Measurements from ENCODE around the gene PIGK. TPM values are rescaled to one million over a fixed set of nuclear protein-coding genes. Genes with fewer than 3 reads are reported as not detected.

The PIGK gene
- total RNA-seq, 2 experiments from 2014 or later, result 8.6 to 17.4 TPM

GRCh38 chr1:77056525-77056924, 162.7 kb downstream of the PIGK start:
- no peaks in the 10 kb centered on the region for H3K9me2 ChIP-seq (ENCODE audit: insufficient read depth, low read length)
- no peak for DNase-seq (ENCODE audit: low spot score)
- no peak overlapping the region for H3K27ac ChIP-seq (ENCODE audit: low read depth, low read length, poor library complexity, severe bottlenecking)
- H3K79me2 ChIP-seq (ENCODE audit: insufficient read depth, low read depth, low read length), result no peaks in the 10 kb centered on the region
- BruUV-seq (replicated peaks), result no TSS peak
- H2AFZ ChIP-seq (ENCODE audit: low read length), result no peak overlapping the region
- ChIA-PET CTCF (ENCODE audit: unreplicated experiment) (no interaction called here), POLR2A (no interaction called here)
- H3K9me3 ChIP-seq (ENCODE audit: low read length), result no peaks in the 10 kb centered on the region
- TF ChIP-seq EZH2phosphoT487 (IDR thresholded peaks at IDR 0.05; ENCODE audit: borderline replicate concordance, low read depth, low read length), result no peak
- TF ChIP-seq CTCF (conservative IDR thresholded peaks at IDR 0.05; ENCODE audit: low read length), result no peak
- H3K4me3 ChIP-seq (ENCODE audit: low read depth, low read length, poor library complexity, severe bottlenecking), result no peak overlapping the region
- H3K36me3 ChIP-seq (ENCODE audit: insufficient read depth, low read length), result no peaks in the 10 kb centered on the region
- H4K20me1 ChIP-seq (ENCODE audit: insufficient read depth, low read length), result no peaks in the 10 kb centered on the region
- no peaks in the 10 kb centered on the region for H3K4me1 ChIP-seq (ENCODE audit: insufficient read depth, low read length, poor library complexity, severe bottlenecking)
- intact Hi-C loops (cut with micrococcal nuclease; ENCODE audit: unreplicated experiment), result no loop called here
- H3K4me2 ChIP-seq (ENCODE audit: low read length), result no peak overlapping the region

GRCh38 chr1:77051425-77051824, 167.8 kb downstream of the PIGK start:
- ChIA-PET CTCF (ENCODE audit: unreplicated experiment) (no interaction called here), POLR2A (no interaction called here)
- TF ChIP-seq EZH2phosphoT487 (IDR thresholded peaks at IDR 0.05; ENCODE audit: borderline replicate concordance, low read depth, low read length) (no peak), CTCF (conservative IDR thresholded peaks at IDR 0.05; ENCODE audit: low read length) (no peak)
- H3K9me3 ChIP-seq (ENCODE audit: low read length), result no peaks in the 10 kb centered on the region
- BruUV-seq (replicated peaks), result no TSS peak
- H3K4me1 ChIP-seq (ENCODE audit: insufficient read depth, low read length, poor library complexity, severe bottlenecking), result no peaks in the 10 kb centered on the region
- no peak for DNase-seq (ENCODE audit: low spot score)
- no peak overlapping the region for H3K4me3 ChIP-seq (ENCODE audit: low read depth, low read length, poor library complexity, severe bottlenecking)
- no peaks in the 10 kb centered on the region for H4K20me1 ChIP-seq (ENCODE audit: insufficient read depth, low read length)
- no peak overlapping the region for H3K4me2 ChIP-seq (ENCODE audit: low read length)
- no peak overlapping the region for H2AFZ ChIP-seq (ENCODE audit: low read length)
- intact Hi-C loops (cut with micrococcal nuclease; ENCODE audit: unreplicated experiment), result no loop called here
- H3K79me2 ChIP-seq (ENCODE audit: insufficient read depth, low read depth, low read length), result no peaks in the 10 kb centered on the region
- H3K36me3 ChIP-seq (ENCODE audit: insufficient read depth, low read length), result no peaks in the 10 kb centered on the region
- H3K9me2 ChIP-seq (ENCODE audit: insufficient read depth, low read length), result no peaks in the 10 kb centered on the region
- H3K27ac ChIP-seq (ENCODE audit: low read depth, low read length, poor library complexity, severe bottlenecking), result no peak overlapping the region

GRCh38 chr1:77048615-77049005, 170.6 kb downstream of the PIGK start:
- H4K20me1 ChIP-seq (ENCODE audit: insufficient read depth, low read length), result no peaks in the 10 kb centered on the region
- no peaks in the 10 kb centered on the region for H3K9me2 ChIP-seq (ENCODE audit: insufficient read depth, low read length)
- H3K4me3 ChIP-seq (ENCODE audit: low read depth, low read length, poor library complexity, severe bottlenecking), result no peak overlapping the region
- no peaks in the 10 kb centered on the region for H3K4me1 ChIP-seq (ENCODE audit: insufficient read depth, low read length, poor library complexity, severe bottlenecking)
- DNase-seq (ENCODE audit: low spot score), result no peak
- POLR2A ChIA-PET, result no interaction called here
- H3K9me3 ChIP-seq (ENCODE audit: low read length), result no peaks in the 10 kb centered on the region
- TF ChIP-seq CTCF (conservative IDR thresholded peaks at IDR 0.05; ENCODE audit: low read length) (no peak), EZH2phosphoT487 (IDR thresholded peaks at IDR 0.05; ENCODE audit: borderline replicate concordance, low read depth, low read length) (no peak)
- no peak overlapping the region for H2AFZ ChIP-seq (ENCODE audit: low read length)
- no TSS peak for BruUV-seq (replicated peaks)
- intact Hi-C loops (cut with micrococcal nuclease; ENCODE audit: unreplicated experiment), result no loop called here
- CTCF ChIA-PET (ENCODE audit: unreplicated experiment), result no interaction called here
- no peaks in the 10 kb centered on the region for H3K79me2 ChIP-seq (ENCODE audit: insufficient read depth, low read depth, low read length)
- H3K36me3 ChIP-seq (ENCODE audit: insufficient read depth, low read length), result no peaks in the 10 kb centered on the region
- no peak overlapping the region for H3K27ac ChIP-seq (ENCODE audit: low read depth, low read length, poor library complexity, severe bottlenecking)
- H3K4me2 ChIP-seq (ENCODE audit: low read length), result no peak overlapping the region
